ENCODE results near the gene AKT3.

AKT3 gene

DNA sequence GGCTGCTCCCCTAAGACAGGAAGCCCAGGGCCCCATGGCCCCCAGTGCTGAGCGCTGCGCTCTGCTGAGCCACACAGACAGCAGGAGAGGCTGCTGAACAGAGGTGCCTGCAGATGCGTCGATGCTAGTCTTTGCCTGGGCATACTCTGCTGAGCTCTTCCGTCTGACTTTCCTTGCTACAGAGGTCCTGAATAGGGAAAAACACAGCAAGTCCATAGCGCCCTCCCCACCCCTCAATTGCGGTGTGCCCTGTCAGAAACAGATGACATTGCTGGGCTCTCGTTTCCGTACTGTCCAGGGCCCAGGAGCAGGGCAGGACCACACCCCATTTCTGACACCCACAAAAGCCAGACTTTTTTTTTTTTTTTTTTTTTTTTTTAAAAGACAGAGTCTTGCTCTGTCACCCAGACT, 341.7 kb downstream of the AKT3 start:
- DNase-seq (ENCODE audit: low read depth, low spot score), result no peak

DNA sequence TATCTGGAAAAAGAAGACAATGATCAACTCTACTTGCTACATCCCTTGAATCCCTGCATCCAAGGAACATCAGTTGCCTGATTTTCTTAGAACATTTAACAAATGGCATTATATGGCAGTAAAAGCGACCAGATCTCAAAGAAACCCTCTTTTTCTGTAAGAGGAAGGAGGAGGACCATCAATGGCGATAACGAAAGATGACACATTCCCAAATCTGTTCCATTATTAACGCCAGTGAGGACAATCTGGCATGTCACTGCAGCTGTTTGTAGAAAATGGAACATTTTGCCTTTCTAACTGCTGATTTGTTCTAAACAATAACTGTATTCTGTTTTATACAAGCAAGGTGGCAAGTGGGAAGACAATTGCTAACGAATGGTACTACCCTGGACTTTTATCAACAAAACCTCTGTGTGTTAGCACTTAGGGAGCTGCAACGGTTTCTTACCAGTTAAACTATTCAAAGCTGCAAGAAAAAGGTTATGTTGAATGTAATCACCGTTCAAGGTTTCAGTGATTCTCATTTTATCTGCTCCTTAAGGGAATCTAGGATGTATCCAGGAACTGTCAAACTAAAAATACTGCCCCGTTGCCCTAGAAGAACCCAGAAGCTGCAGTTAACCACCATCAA, 342.3 kb downstream of the AKT3 start:
- no peak for DNase-seq (ENCODE audit: low read depth, low spot score)

DNA sequence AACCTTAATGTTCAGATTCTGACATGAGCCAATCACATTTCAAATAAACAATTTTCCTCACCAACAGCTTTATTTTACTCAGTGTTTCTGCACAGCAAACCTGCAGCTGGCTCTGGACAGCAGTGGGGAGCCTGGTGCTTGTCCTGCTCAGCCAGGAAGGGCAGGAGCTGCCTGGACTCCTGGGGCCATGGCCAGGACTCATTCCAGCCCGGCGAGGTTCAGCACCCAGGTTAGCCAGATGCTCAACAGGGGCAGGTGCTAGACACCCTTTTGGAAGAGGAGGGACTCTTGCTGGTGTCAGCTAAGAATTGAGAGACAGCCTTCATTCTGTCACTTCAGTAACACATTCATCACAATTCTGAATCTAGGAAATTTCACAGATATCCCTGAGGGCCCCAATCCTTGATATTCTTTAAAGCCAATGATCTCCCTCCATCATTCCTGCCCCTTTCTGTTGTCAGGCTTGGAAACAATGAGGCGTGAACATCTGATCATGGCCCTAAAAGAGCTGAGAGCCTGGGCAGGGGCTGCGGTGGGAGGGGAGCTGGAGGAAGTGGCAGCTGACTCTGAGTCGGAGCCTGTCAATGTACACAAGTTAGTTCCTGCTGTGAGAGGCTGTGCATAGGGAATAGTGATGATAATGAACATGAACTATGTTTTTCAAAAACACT, 342.9 kb downstream of the AKT3 start:
- DNase-seq (ENCODE audit: low read depth, low spot score), result no peak

DNA sequence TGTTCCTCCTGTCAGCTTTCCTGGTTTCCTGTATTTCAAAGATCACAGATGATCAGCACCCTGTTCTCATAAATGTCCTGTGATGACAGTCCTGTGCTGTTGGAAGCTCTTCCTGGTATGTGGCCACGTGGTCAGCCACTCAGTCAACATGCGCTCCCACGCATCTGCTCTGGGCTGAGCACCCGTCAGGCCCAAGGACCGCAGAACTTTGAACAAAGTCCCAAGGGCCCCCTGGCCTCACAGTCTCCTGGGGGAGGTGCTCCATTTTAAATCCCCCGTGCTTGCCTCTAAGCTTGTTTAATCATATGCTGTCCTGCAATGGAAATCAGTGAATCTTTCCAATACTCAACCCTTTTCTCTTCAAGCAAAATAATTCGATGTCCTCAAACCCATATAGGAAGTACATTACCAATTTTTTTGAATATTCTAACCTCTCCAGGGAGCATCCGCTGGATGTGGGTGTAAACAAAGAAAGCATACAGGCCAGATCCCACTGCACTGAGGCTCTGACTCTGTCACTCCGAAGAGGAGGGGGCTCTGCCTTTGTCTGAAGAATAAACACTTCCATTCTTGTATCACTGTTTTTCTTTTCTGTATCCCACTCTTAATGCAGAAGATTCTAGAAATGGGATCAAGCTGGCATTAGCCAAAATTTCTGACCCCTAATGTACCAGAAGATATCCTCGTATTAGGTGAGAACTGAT, 343.9 kb downstream of the AKT3 start:
- no peak for DNase-seq (ENCODE audit: low read depth, low spot score)

DNA sequence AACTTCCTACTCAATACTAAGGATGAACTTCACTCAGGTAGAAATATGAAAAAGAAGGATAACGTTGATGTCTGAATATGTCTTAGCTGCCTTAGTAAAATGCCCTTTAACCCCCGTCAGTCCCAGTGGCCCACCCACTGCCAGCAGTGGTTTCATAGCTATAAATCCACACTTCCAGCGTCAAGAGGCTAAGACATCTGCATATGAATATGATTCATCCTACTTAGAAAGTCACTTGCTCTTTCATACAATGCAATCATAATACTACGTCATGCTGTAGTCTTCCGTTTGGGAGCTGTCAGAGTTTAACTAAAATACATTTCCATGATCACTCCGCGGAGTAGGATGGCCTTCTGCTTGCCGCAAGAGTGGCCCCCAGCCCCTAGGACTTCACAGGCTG, 346.9 kb downstream of the AKT3 start:
- DNase-seq (ENCODE audit: low read depth, low spot score), result no peak

DNA sequence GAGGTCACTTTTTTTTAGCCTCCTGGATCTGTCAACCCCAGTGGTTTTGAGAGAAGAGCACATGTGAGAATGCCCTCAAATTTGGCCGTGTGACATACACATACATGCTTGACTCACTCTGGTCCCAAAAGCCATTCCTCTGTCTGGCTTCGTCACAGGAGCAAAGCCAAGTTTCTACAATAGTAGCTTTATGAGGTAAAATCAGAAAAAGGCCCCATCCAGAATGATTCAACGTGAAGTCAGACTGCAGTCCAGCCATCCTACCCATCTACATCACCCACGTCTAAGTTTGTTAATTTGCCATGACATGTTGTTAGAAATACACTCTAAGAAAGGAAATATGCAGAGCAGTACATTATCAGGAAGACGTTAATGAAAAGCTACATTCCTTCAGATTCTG, 349.0 kb downstream of the AKT3 start:
- no peak for DNase-seq (ENCODE audit: low read depth, low spot score)

DNA sequence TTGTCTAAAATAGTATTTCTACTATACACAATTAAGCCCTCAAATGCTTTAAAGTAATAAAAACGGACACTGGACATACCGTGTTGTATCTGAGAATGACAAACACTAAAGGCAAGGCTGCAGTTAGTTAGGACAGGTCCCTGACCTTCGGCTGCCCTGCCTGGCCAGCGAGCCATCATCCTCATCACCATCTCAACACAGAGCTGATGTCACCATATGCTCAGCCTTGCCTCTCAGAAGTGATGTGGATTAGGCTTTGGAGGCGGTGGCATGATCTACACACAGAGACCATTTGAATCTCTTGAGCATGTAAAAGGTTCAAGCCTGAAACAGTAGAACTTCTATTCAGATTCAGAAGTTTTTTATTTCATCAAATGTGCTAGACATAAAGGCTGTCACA, 349.5 kb downstream of the AKT3 start:
- no peak for DNase-seq (ENCODE audit: low read depth, low spot score)

DNA sequence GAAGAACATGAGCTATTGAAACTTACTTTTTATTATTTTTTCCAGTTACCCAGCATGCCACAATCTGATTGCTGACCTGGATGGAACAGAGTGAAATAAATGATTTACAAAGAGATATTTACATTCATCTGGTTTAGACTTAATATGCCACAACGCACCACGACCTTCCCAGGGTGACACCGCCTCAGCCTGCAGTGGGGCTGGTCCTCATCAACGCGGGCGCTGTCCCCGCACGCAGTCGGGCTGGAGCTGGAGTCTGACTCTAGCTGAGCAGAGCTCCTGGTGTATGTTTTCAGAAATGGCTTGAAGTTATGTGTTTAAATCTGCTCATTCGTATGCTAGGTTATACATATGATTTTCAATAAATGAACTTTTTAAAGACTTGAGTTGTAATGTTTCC, 350.3 kb downstream of the AKT3 start:
- no peak for DNase-seq (ENCODE audit: low read depth, low spot score)

DNA sequence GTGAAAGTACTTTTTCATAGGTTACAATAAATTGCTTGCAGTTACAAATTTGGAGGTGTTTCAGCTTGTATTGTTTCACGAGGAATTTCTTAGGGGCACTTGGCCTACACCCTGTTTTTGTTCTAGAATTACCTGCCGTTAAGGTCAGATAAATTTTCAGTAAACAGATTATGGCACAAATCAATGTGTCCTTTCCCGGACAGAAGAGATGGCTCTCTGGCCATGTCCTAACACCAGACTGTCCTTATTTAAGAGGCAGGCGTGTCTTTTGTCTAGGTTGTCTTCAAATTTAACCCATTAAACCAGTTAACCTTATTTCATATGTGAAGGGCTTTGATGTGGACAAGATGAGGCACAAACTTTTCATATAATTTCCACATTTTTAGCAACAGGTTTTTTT, 350.8 kb downstream of the AKT3 start:
- DNase-seq (ENCODE audit: low read depth, low spot score), result no peak

DNA sequence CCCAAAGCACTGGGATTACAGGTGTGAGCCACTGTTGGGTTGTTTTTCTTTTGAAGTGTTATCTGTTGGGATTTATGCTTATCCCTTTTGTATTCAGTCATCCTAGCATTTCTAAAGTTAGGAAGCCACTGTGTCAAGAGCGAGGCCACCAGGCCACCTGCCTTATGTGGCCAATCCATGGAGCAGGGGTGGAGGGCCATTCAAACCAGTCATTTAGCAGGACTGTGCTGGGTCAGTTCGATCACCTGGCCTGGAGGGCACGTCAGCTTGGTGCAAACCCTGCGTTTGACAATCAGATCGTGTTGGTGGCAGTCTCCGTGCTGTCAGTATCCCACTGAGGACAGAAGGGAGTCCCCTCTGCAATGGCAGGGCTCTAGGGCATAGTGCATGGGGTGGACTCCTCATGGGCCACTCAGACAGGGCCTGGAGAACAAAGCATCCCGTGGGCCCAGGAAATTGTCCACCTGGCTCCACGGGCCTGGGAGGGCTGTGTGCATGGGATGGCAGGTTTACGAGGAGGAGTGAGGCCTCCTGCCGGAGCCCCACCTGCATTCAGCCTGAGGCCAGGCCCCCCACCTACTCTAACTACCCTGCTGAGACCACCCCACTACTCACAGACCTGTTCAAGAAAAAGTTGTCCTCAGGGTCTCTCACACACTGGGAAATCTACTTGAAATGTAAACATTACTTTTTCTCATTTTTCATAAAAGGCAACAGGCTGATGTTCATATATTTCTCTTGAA, 351.9 kb downstream of the AKT3 start:
- no peak for DNase-seq (ENCODE audit: low read depth, low spot score)

DNA sequence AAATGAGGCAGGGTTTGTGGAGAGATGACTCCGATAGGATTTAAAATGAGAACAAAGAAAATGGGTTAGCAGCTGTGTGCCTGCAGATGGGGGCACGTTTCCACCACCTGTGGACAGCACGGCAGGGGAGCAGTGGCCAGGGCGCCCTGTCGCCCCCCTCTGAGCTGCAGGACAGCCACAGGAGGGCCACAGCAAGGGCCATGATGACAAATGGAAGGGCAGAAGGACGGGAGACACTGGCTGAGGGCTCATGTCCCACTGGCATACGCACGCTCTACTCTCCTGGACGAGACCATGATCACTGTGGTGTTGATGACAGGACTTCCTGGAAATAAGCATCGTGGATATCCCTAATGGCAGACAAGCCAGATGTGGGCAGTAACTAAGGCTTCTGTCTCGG, 353.2 kb downstream of the AKT3 start:
- no peak for DNase-seq (ENCODE audit: low read depth, low spot score)

DNA sequence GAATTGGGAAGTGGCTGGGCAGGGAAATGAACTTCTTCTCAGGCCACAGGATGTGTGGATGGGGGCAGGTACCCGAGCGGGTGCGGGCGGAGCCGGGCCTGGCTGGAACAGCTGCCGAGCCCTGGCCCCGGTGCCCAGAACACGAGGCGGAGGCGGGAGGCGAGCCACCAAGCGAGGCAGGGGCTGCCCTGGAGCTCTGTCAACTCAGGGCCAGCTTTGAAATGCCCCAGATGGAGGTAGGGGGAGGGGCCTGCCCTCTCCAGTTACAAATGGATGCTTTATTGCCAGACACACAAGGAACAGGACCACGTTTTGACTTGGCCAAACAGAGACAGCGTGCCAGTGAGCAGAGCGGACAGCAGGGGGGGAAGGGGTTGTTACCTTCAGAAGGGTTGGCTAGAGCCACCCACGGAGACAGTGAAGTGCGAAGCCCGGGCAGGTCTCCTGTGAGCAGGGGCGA, 353.8 kb downstream of the AKT3 start:
- DNase-seq (ENCODE audit: low read depth, low spot score), result no peak

DNA sequence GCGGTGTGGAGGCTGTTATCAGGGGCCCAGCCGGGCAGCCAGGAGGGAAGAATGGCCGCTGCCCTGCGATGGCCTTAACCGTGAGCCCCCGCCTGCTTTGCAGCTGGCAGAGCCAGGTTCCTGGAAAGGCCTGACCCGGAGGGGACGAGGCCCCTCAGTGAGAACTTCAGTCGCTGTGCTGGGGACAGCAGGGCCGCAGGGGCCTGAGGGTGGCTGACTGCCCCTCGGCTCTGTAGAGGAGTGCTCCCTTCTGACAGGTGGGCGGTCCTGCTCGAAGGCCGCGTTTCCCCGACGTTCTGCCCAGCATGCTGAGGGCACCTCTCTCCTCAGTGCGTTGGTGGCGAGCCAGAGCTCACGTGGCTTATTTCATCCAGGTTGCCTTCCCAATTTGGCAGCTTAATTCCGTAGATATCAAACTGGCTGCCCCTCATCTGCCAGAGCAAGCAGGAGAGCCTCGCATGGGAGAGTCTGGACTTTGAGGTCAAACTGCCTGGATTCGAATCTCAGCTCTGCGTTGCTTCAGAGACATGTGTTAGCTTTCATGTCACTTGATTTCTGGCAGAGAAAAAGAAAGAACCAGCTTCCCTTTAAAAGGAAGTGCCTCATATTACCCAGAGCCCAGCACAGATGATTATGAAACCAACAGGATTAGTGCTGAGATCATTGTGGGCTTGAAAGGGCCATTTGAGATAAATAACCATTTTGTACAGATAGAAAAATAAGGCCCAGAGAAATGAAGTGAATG, 354.4 kb downstream of the AKT3 start:
- no peak for DNase-seq (ENCODE audit: low read depth, low spot score)

DNA sequence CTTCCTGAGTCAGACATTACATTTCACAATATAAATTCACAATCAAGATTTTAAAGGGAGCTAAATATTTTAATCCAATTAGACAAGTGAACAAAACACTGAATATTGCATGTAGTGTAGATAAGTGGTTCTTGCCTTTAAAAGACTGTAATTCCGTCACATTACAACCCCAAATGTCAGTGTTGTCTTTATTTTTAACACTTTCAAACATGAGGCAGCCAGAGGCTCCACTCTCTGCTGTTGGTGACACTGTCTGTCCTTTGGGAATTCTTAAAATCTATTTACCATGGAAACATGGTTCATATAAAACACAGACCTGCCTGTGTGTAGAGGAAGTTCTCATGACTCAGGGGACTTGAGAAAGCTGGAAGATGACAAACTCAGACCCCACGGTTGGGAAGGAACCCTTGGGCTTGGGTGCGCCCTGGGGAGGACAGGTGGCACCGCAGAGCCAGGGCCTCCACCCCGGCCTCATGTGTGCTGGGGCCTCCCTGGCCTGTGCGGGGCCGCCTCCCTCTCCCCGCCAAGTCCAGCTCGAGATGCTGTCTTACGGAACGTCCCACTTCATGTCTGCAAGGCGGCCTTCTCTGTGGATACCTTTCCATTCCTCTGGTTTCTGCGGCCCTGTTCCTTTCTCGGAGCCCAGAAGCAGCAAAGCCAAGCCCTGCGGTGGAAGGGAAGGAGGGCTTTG, 355.2 kb downstream of the AKT3 start:
- no peak for DNase-seq (ENCODE audit: low read depth, low spot score)

DNA sequence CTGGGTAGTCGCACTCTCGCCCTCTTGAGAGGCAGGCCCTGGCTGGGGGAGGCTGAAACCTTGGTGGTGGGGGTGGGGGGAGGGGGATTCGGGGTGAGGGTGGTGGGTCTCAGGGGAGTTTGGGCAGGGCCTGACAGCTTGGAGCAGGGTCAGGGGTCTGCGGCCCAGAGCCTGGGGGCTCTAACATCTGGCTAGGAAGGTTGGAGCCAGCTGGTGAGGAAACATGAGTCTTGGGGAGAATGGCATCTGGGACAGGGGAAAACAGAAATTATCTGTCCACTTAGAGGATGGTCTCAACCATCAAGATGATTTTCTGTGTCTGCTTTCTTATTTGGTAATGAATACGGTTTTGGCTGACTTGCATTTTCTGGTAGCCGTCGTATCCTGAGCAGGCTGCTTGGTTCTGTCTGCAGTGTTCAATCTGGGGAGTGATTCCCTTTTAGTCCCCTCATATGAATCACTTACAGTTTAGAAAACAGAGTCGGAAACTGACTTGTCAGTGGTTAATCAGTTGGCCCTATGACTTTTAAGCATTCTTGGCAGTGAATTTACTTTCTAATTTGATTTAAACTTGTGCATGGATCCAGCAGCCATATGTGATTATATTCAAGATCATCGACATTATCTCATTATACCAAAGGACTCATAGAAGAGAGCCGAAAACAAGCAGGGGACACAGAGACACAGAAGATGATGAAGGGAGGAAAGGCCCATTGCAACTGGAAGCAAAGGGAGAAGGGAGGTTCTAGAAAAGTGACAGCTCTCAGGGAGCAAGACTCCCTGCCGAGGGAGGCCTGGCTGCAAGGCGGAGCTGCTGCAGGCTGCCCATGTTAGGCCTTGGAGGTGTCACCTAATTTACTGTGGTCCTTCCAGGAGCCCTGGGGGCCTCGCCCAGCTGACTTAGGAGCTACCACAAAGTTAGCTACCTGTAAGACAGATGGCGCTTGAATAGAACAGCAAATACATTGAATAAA, 356.6 kb downstream of the AKT3 start:
- DNase-seq (ENCODE audit: low read depth, low spot score), result no peak

DNA sequence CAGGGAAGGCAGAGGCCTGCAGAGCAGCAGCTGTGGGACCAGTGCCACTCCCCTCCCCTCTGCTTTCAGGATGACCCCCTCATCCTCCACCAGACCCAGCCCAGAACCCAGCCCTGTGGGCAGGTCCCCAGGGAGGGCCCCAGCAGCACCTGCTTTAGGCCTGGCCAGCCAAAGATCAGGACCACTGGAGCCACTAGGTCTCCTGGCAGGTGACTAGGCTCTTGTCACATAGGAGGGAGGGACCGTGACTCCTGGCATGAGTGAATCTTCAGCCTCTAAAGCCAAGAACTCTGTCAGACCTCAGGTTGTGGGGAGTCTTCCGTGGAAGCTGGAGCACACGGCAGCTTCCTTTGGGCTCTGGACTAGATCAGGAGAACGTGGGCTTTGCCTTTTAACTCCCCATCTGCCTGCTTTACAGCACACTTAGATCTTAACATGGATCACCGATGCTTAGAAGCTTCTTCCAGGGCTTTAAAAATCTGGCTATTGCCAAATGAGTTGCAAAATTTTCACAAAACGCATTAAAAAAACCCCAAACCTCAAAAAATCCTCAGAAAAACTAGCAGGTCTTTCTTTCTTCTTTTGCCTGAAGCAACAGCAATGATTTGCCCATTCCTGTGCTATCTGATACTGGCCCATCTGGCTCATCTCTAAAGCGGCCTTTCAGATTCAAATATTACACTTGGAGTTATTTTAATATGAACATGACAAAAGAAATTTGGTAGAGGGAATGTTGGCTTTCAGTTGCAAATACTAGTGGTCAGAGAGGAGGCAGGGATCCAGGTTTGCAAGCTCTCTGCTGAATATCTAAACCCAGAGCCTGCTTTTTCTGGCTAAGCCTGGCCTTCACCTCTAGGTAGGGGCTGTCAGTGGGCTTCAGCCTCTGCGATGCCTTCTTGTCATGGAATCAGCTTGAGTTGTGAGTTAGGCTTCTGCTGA, 359.0 kb downstream of the AKT3 start:
- no peak for DNase-seq (ENCODE audit: low read depth, low spot score)

DNA sequence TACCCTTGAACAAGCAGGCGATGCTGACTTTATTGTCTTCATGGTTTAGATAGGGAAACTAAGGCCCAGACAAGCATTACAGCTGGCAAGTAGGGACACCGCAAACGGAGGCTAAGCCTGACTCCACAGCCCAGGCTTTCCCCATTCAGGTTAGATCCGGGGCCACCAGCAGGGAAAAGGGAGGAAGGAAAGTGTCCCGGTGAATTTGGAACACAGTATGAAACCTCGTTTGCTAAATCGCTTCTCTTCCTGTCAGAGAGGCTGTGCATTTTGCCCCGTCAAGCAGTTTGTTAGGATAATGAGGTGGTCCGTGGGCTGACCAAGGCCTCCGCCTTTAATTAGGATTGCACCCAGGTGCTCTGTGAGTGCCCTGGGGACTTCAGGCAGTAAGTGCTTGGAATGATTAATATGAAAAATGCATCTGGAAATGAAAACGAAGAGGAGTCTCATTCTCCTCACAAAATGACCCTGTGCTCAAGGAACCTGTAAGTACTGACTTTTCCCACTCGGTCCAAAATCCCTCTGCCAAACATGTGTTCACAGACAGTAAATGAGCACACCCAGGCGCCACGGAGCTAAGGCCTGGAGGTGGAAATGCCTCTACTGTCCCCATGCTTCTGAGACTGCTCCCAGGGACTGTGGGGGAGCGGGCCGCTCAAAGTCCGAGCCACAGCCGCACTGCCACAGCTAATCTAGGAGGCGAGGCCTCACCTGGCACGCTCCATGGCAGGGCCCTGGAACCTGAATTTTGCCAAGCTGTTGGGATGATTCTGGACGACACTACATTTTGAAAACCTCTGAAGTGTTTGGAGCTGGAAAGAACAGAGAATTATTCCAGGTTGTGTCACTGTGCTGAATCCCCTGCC, 360.1 kb downstream of the AKT3 start:
- DNase-seq (ENCODE audit: low read depth, low spot score), result no peak

DNA sequence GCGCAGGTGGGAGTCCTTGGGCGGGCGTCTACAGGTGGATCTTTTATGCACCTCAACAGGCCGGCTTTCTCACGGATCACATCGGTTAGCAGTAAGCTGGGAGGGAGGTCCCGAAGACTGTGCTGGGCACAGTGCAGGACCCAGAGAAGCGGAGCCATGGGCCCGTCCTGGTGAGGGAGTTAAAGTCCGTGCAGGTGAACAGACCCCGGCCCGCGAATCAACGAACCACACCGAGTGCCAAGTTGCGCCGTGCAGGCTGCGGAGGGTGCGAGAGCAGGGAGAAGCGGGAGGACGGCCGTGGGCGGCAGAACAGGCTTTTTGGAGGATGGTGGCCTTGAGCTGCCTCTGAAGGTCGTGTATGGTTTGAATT, 360.9 kb downstream of the AKT3 start:
- DNase-seq (ENCODE audit: low read depth, low spot score), result no peak
